K562 (cell line): ENCODE measurements around the gene GP2. TPM values are rescaled to one million over a fixed set of nuclear protein-coding genes. Genes with fewer than 3 reads are reported as not detected.

Source experiments
- ATAC-seq: fragments of 200-7000 bp; cut with Tn5 transposase; 3 replicates; pipeline ENCODE4 v1.9.1; 2020; ENCODE audit warnings: moderate library complexity
- BruUV-seq: library from RNA; stranded (reverse); fragments of 400-500 nt; replicated peaks from 2 replicates; lab custom pipeline; 2021; lab: Mats Ljungman, UMichigan
- CTCF ChIA-PET: fragments of 300-600 bp; formaldehyde crosslinking; extraction: SDS; loops from one replicate; lab custom pipeline; 2021; ENCODE audit warnings: low intra/inter-chr PET ratio; lab: Yijun Ruan, JAX
- POLR2A ChIA-PET: fragments of 300-600, 350-650 bp; sonication (Branson Sonifier 250); formaldehyde crosslinking; extraction: SDS; loops from one replicate; lab custom pipeline; 2021; ENCODE audit warnings: antibody characterized with exemption, inconsistent platforms; lab: Yijun Ruan, JAX
- DNase-seq, 4 experiments: peaks; one replicate each; pipeline versions ENCODE4 v3.0.0 to v3.0.0-alpha.2; 2011 to 2018; ENCODE audit warnings: low spot score in 3 of 4, mixed read lengths in 3 of 4; ENCODE audit errors: extremely low read depth in 1 of 4
- FAIRE-seq: peaks from 2 replicates; lab custom pipeline; 2011; peaks lifted over from hg19 to GRCh38; lab: Jason Lieb, UNC
- H2AFZ ChIP-seq: 2 replicates; pipeline ENCODE4 v1.6.0; 2011; ENCODE audit warnings: low read depth, low read length, control low read depth, inconsistent platforms
- H3K27ac ChIP-seq: fragments of 200-600 bp; 3 replicates; pipeline ENCODE4 v1.8.0; 2011; ENCODE audit warnings: low read depth, mild to moderate bottlenecking, control low read depth, inconsistent platforms, low read length, moderate library complexity, mixed read lengths; ENCODE audit errors: extremely low read depth
- H3K27me3 ChIP-seq, 2 experiments: fragments of 300-600 bp in 1 of 2; 2 replicates in 1 of 2; 3 replicates in 1 of 2; pipeline versions ENCODE4 v1.6.0 to v1.8.0; 2011; ENCODE audit warnings: inconsistent platforms in 2 of 2, low read length in 2 of 2, mild to moderate bottlenecking in 1 of 2, mixed read lengths in 1 of 2, moderate library complexity in 1 of 2; ENCODE audit not compliant: control insufficient read depth in 2 of 2, insufficient read depth in 2 of 2
- H3K36me3 ChIP-seq: fragments of 300-600 bp; 3 replicates; pipeline ENCODE4 v1.8.0; 2011; ENCODE audit warnings: mild to moderate bottlenecking, low read length, inconsistent platforms; ENCODE audit not compliant: control insufficient read depth, insufficient read depth
- H3K4me1 ChIP-seq, 2 experiments: fragments of 200-600 bp in 1 of 2; replicated peaks in 1 of 2; 2 replicates in 1 of 2; 3 replicates in 1 of 2; pipeline versions ENCODE4 v1.5.1 to v1.8.0; 2011; ENCODE audit warnings: inconsistent platforms in 2 of 2, low read length in 2 of 2, mild to moderate bottlenecking in 1 of 2, mixed read lengths in 1 of 2, moderate library complexity in 1 of 2; ENCODE audit not compliant: control insufficient read depth in 2 of 2, insufficient read depth in 2 of 2
- H3K4me2 ChIP-seq: 2 replicates; pipeline ENCODE4 v1.6.1; 2011; ENCODE audit warnings: low read length, control low read depth, inconsistent platforms, mixed read lengths; ENCODE audit not compliant: insufficient read depth
- H3K4me3 ChIP-seq: fragments of 200-600 bp; sonication (generic), shearing (Covaris generic); 2 replicates; pipeline ENCODE4 v1.5.1; 2016; ENCODE audit warnings: control low read depth, inconsistent platforms
- H3K79me2 ChIP-seq: fragments of 200-600 bp; 3 replicates; pipeline ENCODE4 v1.8.0; 2011; ENCODE audit warnings: low read length, inconsistent platforms; ENCODE audit not compliant: control insufficient read depth, insufficient read depth
- H3K9ac ChIP-seq, 2 experiments: 2 replicates each; pipeline versions ENCODE4 v1.6.0 to v1.6.1; 2011; ENCODE audit warnings: low read depth in 2 of 2, low read length in 2 of 2, control low read depth in 1 of 2, inconsistent platforms in 1 of 2, mild to moderate bottlenecking in 1 of 2, mixed read lengths in 1 of 2; ENCODE audit not compliant: insufficient read depth in 1 of 2
- H3K9me1 ChIP-seq: one replicate; pipeline ENCODE4 v1.6.0; 2011; ENCODE audit warnings: inconsistent platforms, mild to moderate bottlenecking, low read length, moderate library complexity; ENCODE audit not compliant: control insufficient read depth, insufficient read depth
- H3K9me3 ChIP-seq: replicated peaks from 2 replicates; pipeline ENCODE4 v1.5.1; 2011; ENCODE audit warnings: low read depth, low read length, inconsistent platforms; ENCODE audit not compliant: control insufficient read depth, insufficient read depth
- H4K20me1 ChIP-seq: replicated peaks from 2 replicates; pipeline ENCODE4 v1.6.1; 2011; ENCODE audit warnings: low read length, inconsistent platforms, mixed read lengths; ENCODE audit not compliant: control insufficient read depth, insufficient read depth
- CHCHD3 ChIP-seq: fragments of 250-450 bp; sonication (Bioruptor Pico); IDR thresholded peaks from 2 replicates; pipeline ENCODE4 v2.1.2; 2022; ENCODE audit warnings: mild to moderate bottlenecking
- IRF2 ChIP-seq: sonication (generic); formaldehyde crosslinking; IDR thresholded peaks from 2 replicates; pipeline ENCODE4 v1.8.1; 2022; ENCODE audit warnings: mild to moderate bottlenecking, missing genetic modification reagents
- L3MBTL2 ChIP-seq: fragments of 450-650 bp; IDR thresholded peaks from 2 replicates; pipeline ENCODE4 v1.6.1; 2016; ENCODE audit warnings: mild to moderate bottlenecking, moderate library complexity
- MECOM ChIP-seq: fragments of 250-450 bp; sonication (Bioruptor Pico); IDR thresholded peaks from 2 replicates; pipeline ENCODE4 v1.8.0; 2022; ENCODE audit warnings: inconsistent platforms
- PATZ1 ChIP-seq: fragments of 250-450 bp; sonication (Bioruptor Pico); IDR thresholded peaks from 2 replicates; pipeline ENCODE4 v1.5.0; 2020; ENCODE audit warnings: mild to moderate bottlenecking, borderline replicate concordance
- ZBTB26 ChIP-seq: fragments of 450-650 bp; formaldehyde crosslinking; IDR thresholded peaks from 2 replicates; pipeline ENCODE4 v1.4.0; 2022; ENCODE audit warnings: missing genetic modification characterization
- ZBTB8A ChIP-seq: fragments of 450-650 bp; IDR thresholded peaks from 2 replicates; pipeline ENCODE4 v1.6.1; 2018; ENCODE audit warnings: mild to moderate bottlenecking, moderate library complexity; ENCODE audit not compliant: partially characterized antibody
- ZNF274 ChIP-seq: IDR thresholded peaks from 2 replicates; pipeline ENCODE4 v1.6.1; 2011; ENCODE audit warnings: low read depth, mild to moderate bottlenecking, low read length, moderate library complexity, borderline replicate concordance
- WGBS: fragments of 100-300 bp; shearing (Covaris generic); methylation state at CpG from one replicate; pipeline ENCODE4 v1.1.6; 2016; ENCODE audit warnings: low coverage, mixed read lengths; ENCODE audit not compliant: insufficient coverage; ENCODE audit errors: missing lambda C conversion rate; 5-methylcytosine and 5-hydroxymethylcytosine counted together
- in situ Hi-C: fragments of 300-500 bp; cut with MboI; formaldehyde crosslinking; loops from 4 replicates; pipeline ENCODE4 v1.15.0; 2018; ENCODE audit warnings: inconsistent platforms, mixed read lengths
- intact Hi-C: fragments of 100-400 bp; cut with micrococcal nuclease; formaldehyde crosslinking; loops from 2 replicates; pipeline ENCODE4 v1.14.2; 2022
- polyA plus RNA-seq, 8 experiments: library from polyadenylated mRNA; depleted of rRNA in 4 of 8; stranded (reverse) in 5 of 8; unstranded in 3 of 8; fragments of >200 nt; fragmentation: Nextera tagmentation in 2 of 8; fragmentation: Illumina TruSeq in 1 of 8; extraction: Ambion mirVana in 2 of 8; extraction: Trizol in 1 of 8; gene quantifications; 2 replicates each; pipeline versions ENCODE4 v1.2.1 to v1.2.3, GENCODE V29; 2011 to 2014; ENCODE audit warnings: inconsistent platforms in 1 of 8, missing spikeins in 1 of 8
- total RNA-seq, 7 experiments: library from RNA; depleted of rRNA in 6 of 7; stranded (reverse); fragments of >200 nt in 6 of 7; fragmentation: Illumina TruSeq in 2 of 7; extraction: Trizol in 2 of 7; gene quantifications; 2 replicates each; pipeline versions ENCODE4 v1.2.1 to v1.2.3, GENCODE V29; 2011 to 2021; ENCODE audit warnings: low replicate concordance in 1 of 7

The GP2 gene
- total and polyA plus RNA-seq, 9 of the 15 experiments (the other 6 are each of a cell fraction or from before 2014, with no cell fraction given) = 5.9 TPM; not detected in 8

- intact Hi-C loops (no loop called here), in situ Hi-C loops (no loop called here)
- Histone ChIP-seq H3K4me1 (no peaks in the 10 kb centered on the region), H3K4me3 (no peak overlapping the region), H3K9me1 (no peaks in the 10 kb centered on the region), H2AFZ (no peak overlapping the region), H4K20me1 (no peaks in the 10 kb centered on the region), H3K9me3 (no peaks in the 10 kb centered on the region), H3K79me2 (no peaks in the 10 kb centered on the region), H3K4me2 (no peak overlapping the region), H3K36me3 (no peaks in the 10 kb centered on the region), H3K9ac (no peak overlapping the region), H3K27me3 (0 out of 5 replicates have a peak, but pooled peaks cover 0 to 6% of the 10 kb centered on the region in 2 experiments), H3K27ac (no peak overlapping the region)
- ChIA-PET POLR2A (interaction anchor here (0.5 kb wide), 1 partner anchor 67 kb away, joined by 3 read pairs; no protein-coding TSS in a partner anchor), CTCF (no interaction called here)
- DNase-seq (no peak), FAIRE-seq (no peak), ATAC-seq (no peak)
- no TSS peak for BruUV-seq
- WGBS = 0% methylated on average over 5 of the region's 5 CpGs
- TF ChIP-seq PATZ1 (CRISPR knock-in tag) (no peak), ZNF274 (no peak), IRF2 (CRISPR knock-in tag) (no peak), L3MBTL2 (no peak), CHCHD3 (CRISPR knock-in tag) (no peak), MECOM (CRISPR knock-in tag) (no peak), ZBTB8A (no peak), ZBTB26 (CRISPR knock-in tag) (no peak)
Observed at GRCh38 chr16:20331635-20332034, 4.3 kb upstream of the GP2 start.
